HG03439 (cell line): Measurements from ENCODE around the gene SUV39H1.

Experiments used
- ATAC-seq: cut with Tn5 transposase; IDR thresholded peaks from one replicate; pipeline ENCODE4 v1.9.1; 2021; ENCODE audit warnings: mild to moderate bottlenecking, moderate library complexity; ENCODE audit not compliant: unreplicated experiment

SUV39H1 gene

GRCh38 chrX:48711929-48712505 lies 15.5 kb downstream of the SUV39H1 start:
- no peak for ATAC-seq

- no peak for ATAC-seq
Observed at GRCh38 chrX:48713847-48714246, 17.3 kb downstream of the SUV39H1 start.

GRCh38 chrX:48714573-48714972 lies 18.0 kb downstream of the SUV39H1 start:
- no peak for ATAC-seq

GRCh38 chrX:48715072-48715471 lies 18.5 kb downstream of the SUV39H1 start:
- ATAC-seq: no peak

GRCh38 chrX:48715876-48716502 lies 19.5 kb downstream of the SUV39H1 start:
- ATAC-seq: no peak

GRCh38 chrX:48719958-48720357 lies 23.4 kb downstream of the SUV39H1 start:
- no peak for ATAC-seq

GRCh38 chrX:48720577-48721250 lies 24.2 kb downstream of the SUV39H1 start:
- no peak for ATAC-seq

GRCh38 chrX:48721916-48722315 lies 25.4 kb downstream of the SUV39H1 start:
- ATAC-seq: no peak

GRCh38 chrX:48726596-48726995 lies 30.1 kb downstream of the SUV39H1 start:
- ATAC-seq: no peak

- no peak for ATAC-seq
Observed at GRCh38 chrX:48728653-48729052, 32.1 kb downstream of the SUV39H1 start.

GRCh38 chrX:48736303-48736702 lies 39.8 kb downstream of the SUV39H1 start:
- ATAC-seq: no peak

- no peak for ATAC-seq
Observed at GRCh38 chrX:48736878-48737212, 40.3 kb downstream of the SUV39H1 start.

- ATAC-seq: peak; percentile 97
Observed at GRCh38 chrX:48737213-48737938, 40.8 kb downstream of the SUV39H1 start.

- no peak for ATAC-seq
Observed at GRCh38 chrX:48737940-48738339, 41.4 kb downstream of the SUV39H1 start.

- no peak for ATAC-seq
Observed at GRCh38 chrX:48741834-48742233, 45.3 kb downstream of the SUV39H1 start.

- ATAC-seq: no peak
Observed at GRCh38 chrX:48745222-48745621, 48.7 kb downstream of the SUV39H1 start.

GRCh38 chrX:48747415-48748016 lies 51.0 kb downstream of the SUV39H1 start:
- no peak for ATAC-seq

- ATAC-seq: no peak
Observed at GRCh38 chrX:48749182-48749581, 52.6 kb downstream of the SUV39H1 start.

- ATAC-seq: no peak
Observed at GRCh38 chrX:48751343-48751742, 54.8 kb downstream of the SUV39H1 start.

- no peak for ATAC-seq
Observed at GRCh38 chrX:48752498-48752897, 56.0 kb downstream of the SUV39H1 start.

- no peak for ATAC-seq
Observed at GRCh38 chrX:48753708-48754228, 57.2 kb downstream of the SUV39H1 start.
